HepG2 (cell line): Measurements from ENCODE around the gene ARL16. TPM values are rescaled to one million over a fixed set of nuclear protein-coding genes. Genes with fewer than 3 reads are reported as not detected.

Experiments used
- ATAC-seq: fragments of 200-7000 bp; cut with Tn5 transposase; 3 replicates; pipeline ENCODE4 v1.9.1; 2020; ENCODE audit warnings: mild to moderate bottlenecking, moderate library complexity
- BruUV-seq: library from RNA; stranded (reverse); fragments of 400-500 nt; replicated peaks from 2 replicates; lab custom pipeline; 2021; lab: Mats Ljungman, UMichigan
- CTCF ChIA-PET: fragments of 300-600 bp; formaldehyde crosslinking; extraction: SDS; loops from one replicate; lab custom pipeline; 2021; ENCODE audit warnings: low total read pairs, inconsistent platforms, low intra/inter-chr PET ratio; lab: Yijun Ruan, JAX
- POLR2A ChIA-PET: fragments of 350-600 bp; sonication (Branson Sonifier 250); formaldehyde crosslinking; loops from one replicate; lab custom pipeline; 2020; ENCODE audit warnings: antibody characterized with exemption, inconsistent platforms; lab: Yijun Ruan, JAX
- DNase-seq: peaks from one replicate; pipeline ENCODE4 v3.0.0-alpha.2; 2015; ENCODE audit warnings: low spot score
- FAIRE-seq: peaks from 3 replicates; lab custom pipeline; 2011; peaks lifted over from hg19 to GRCh38; lab: Jason Lieb, UNC
- H2AFZ ChIP-seq: one replicate; pipeline ENCODE4 v1.6.1; 2011; ENCODE audit warnings: low read length, inconsistent platforms
- H3K27ac ChIP-seq: fragments of 300-600 bp; 3 replicates; pipeline ENCODE4 v1.8.0; 2011; ENCODE audit warnings: mixed run types, mild to moderate bottlenecking, mixed read lengths, low read length, inconsistent platforms; ENCODE audit not compliant: insufficient read depth; ENCODE audit errors: extremely low read length
- H3K27me3 ChIP-seq, 2 experiments: fragments of 200-600 bp in 1 of 2; 2 replicates in 1 of 2; 3 replicates in 1 of 2; pipeline versions ENCODE4 v1.6.0 to v1.8.0; 2011; ENCODE audit warnings: low read length in 2 of 2, mild to moderate bottlenecking in 2 of 2, moderate library complexity in 2 of 2, inconsistent platforms in 1 of 2; ENCODE audit not compliant: insufficient read depth in 2 of 2, control insufficient read depth in 1 of 2
- H3K36me3 ChIP-seq, 2 experiments: fragments of 200-600 bp in 1 of 2; replicated peaks in 1 of 2; 2 replicates in 1 of 2; 3 replicates in 1 of 2; pipeline versions ENCODE4 v1.5.1 to v1.8.0; 2011; ENCODE audit warnings: low read length in 2 of 2, inconsistent platforms in 1 of 2; ENCODE audit not compliant: insufficient read depth in 2 of 2, control insufficient read depth in 1 of 2
- H3K4me1 ChIP-seq: 2 replicates; pipeline ENCODE4 v1.5.1; 2012; ENCODE audit warnings: low read length, inconsistent platforms; ENCODE audit not compliant: insufficient read depth
- H3K4me2 ChIP-seq: 2 replicates; pipeline ENCODE4 v1.6.0; 2011; ENCODE audit warnings: low read depth, low read length, inconsistent platforms
- H3K4me3 ChIP-seq, 3 experiments: fragments of 200-600 bp in 1 of 3; sonication (generic), shearing (Covaris generic) in 1 of 3; replicated peaks in 1 of 3; 2 replicates each; pipeline ENCODE4 v1.5.1; 2011 to 2016; ENCODE audit warnings: low read length in 3 of 3, inconsistent platforms in 2 of 3, low read depth in 2 of 3, mild to moderate bottlenecking in 2 of 3, control low read depth in 1 of 3, mixed read lengths in 1 of 3; ENCODE audit not compliant: insufficient read depth in 1 of 3
- H3K79me2 ChIP-seq: one replicate; pipeline ENCODE4 v1.6.1; 2011; ENCODE audit warnings: low read length, inconsistent platforms; ENCODE audit not compliant: insufficient read depth
- H3K9ac ChIP-seq: 2 replicates; pipeline ENCODE4 v1.6.0; 2011; ENCODE audit warnings: mild to moderate bottlenecking, low read depth, low read length, inconsistent platforms; ENCODE audit not compliant: insufficient read depth
- H3K9me3 ChIP-seq: 2 replicates; pipeline ENCODE4 v1.5.1; 2012; ENCODE audit warnings: mild to moderate bottlenecking, low read length
- H4K20me1 ChIP-seq: 2 replicates; pipeline ENCODE4 v1.6.0; 2011; ENCODE audit warnings: inconsistent platforms, mild to moderate bottlenecking, low read length, moderate library complexity; ENCODE audit not compliant: insufficient read depth
- FOXC1 ChIP-seq: sonication (generic); formaldehyde crosslinking; IDR thresholded peaks from 2 replicates; pipeline ENCODE4 v1.8.0; 2022; ENCODE audit warnings: mild to moderate bottlenecking, missing genetic modification reagents, borderline replicate concordance
- GATA4 ChIP-seq: sonication (generic); IDR thresholded peaks from 2 replicates; pipeline ENCODE4 v1.6.1; 2016; ENCODE audit warnings: antibody characterized with exemption, low read depth, borderline replicate concordance
- NBN ChIP-seq: fragments of 450-650 bp; conservative IDR thresholded peaks from 2 replicates; pipeline ENCODE4 v1.6.1; 2017
- RBFOX2 ChIP-seq: fragments of 200-400 bp; formaldehyde crosslinking; IDR thresholded peaks from 2 replicates; pipeline ENCODE4 v1.6.1; 2017; ENCODE audit warnings: low read depth, mild to moderate bottlenecking, low read length
- SALL2 ChIP-seq: sonication (generic); formaldehyde crosslinking; IDR thresholded peaks from 2 replicates; pipeline ENCODE4 v1.8.1; 2023; ENCODE audit warnings: mild to moderate bottlenecking, missing genetic modification reagents, inconsistent platforms
- SNAPC5 ChIP-seq: sonication (generic); formaldehyde crosslinking; IDR thresholded peaks from 2 replicates; pipeline ENCODE4 v1.8.1; 2023; ENCODE audit warnings: mild to moderate bottlenecking, missing genetic modification reagents, borderline replicate concordance
- U2AF1 ChIP-seq: fragments of 200-400 bp; formaldehyde crosslinking; optimal IDR thresholded peaks from 2 replicates; pipeline ENCODE3; 2017; ENCODE audit warnings: mild to moderate bottlenecking, low read depth, low read length
- U2AF2 ChIP-seq: fragments of 200-400 bp; formaldehyde crosslinking; IDR thresholded peaks from 2 replicates; pipeline ENCODE4 v1.6.1; 2017; ENCODE audit warnings: low read depth, mild to moderate bottlenecking, low read length
- ZBTB49 ChIP-seq: sonication (generic); formaldehyde crosslinking; IDR thresholded peaks from 2 replicates; pipeline ENCODE4 v1.4.0; 2020; ENCODE audit warnings: missing genetic modification reagents, borderline replicate concordance
- ZNF446 ChIP-seq: sonication (generic); formaldehyde crosslinking; IDR thresholded peaks from 2 replicates; pipeline ENCODE4 v1.5.0; 2020; ENCODE audit warnings: mild to moderate bottlenecking, missing genetic modification reagents
- ZNF530 ChIP-seq: sonication (generic); formaldehyde crosslinking; IDR thresholded peaks from 2 replicates; pipeline ENCODE4 v1.5.0; 2020; ENCODE audit warnings: low read depth, mild to moderate bottlenecking, missing genetic modification reagents
- ZNF75D ChIP-seq: sonication (generic); formaldehyde crosslinking; IDR thresholded peaks from 2 replicates; pipeline ENCODE4 v1.8.1; 2023; ENCODE audit warnings: missing genetic modification reagents, mild to moderate bottlenecking, borderline replicate concordance
- WGBS: methylation state at CpG from one replicate; pipeline ENCODE4 v1.1.6; 2017; ENCODE audit warnings: low lambda C conversion rate; 5-methylcytosine and 5-hydroxymethylcytosine counted together
- in situ Hi-C: cut with HindIII; loops from 2 replicates; pipeline ENCODE4 v1.10.0; 2017; ENCODE audit warnings: low pct_unique_long_range_greater_than_20kb; ENCODE audit not compliant: extremely low pct_ligation_motif_present
- intact Hi-C: fragments of 100-400 bp; cut with micrococcal nuclease; formaldehyde crosslinking; loops from one replicate; pipeline ENCODE4 v1.10.0; 2022; ENCODE audit not compliant: unreplicated experiment
- polyA plus RNA-seq, 8 experiments: library from polyadenylated mRNA; depleted of rRNA in 3 of 8; stranded (reverse) in 7 of 8; unstranded in 1 of 8; fragments of >200 nt; fragmentation: Illumina TruSeq in 4 of 8; extraction: Trizol in 4 of 8; gene quantifications; 2 replicates each; pipeline versions ENCODE4 v1.2.1 to v1.2.3, GENCODE V29; 2011 to 2016; ENCODE audit warnings: low read depth in 4 of 8, missing spikeins in 1 of 8, mixed read lengths in 1 of 8; ENCODE audit not compliant: insufficient read depth in 1 of 8
- total RNA-seq, 5 experiments: library from RNA; depleted of rRNA; stranded (reverse); fragments of >200 nt; fragmentation: Illumina TruSeq; extraction: Trizol; gene quantifications; 2 replicates each; pipeline ENCODE4 v1.2.3, GENCODE V29; 2016; ENCODE audit warnings: low read depth in 1 of 5
- TF ChIP-seq, protein P1 (sequence below): sonication (generic); formaldehyde crosslinking; conservative IDR thresholded peaks from 2 replicates; pipeline ENCODE4 v1.8.0; 2022; ENCODE audit warnings: low read depth, missing genetic modification reagents
- TF ChIP-seq, protein P2 (sequence below): sonication (generic); formaldehyde crosslinking; IDR thresholded peaks from 2 replicates; pipeline ENCODE4 v1.8.1; 2022; ENCODE audit warnings: mild to moderate bottlenecking, missing genetic modification reagents

Gene ARL16
- total and polyA plus RNA-seq, 2 of the 13 experiments (the other 11 are each of a cell fraction or from before 2014, with no cell fraction given), result 20.8 to 30.8 TPM

DNA sequence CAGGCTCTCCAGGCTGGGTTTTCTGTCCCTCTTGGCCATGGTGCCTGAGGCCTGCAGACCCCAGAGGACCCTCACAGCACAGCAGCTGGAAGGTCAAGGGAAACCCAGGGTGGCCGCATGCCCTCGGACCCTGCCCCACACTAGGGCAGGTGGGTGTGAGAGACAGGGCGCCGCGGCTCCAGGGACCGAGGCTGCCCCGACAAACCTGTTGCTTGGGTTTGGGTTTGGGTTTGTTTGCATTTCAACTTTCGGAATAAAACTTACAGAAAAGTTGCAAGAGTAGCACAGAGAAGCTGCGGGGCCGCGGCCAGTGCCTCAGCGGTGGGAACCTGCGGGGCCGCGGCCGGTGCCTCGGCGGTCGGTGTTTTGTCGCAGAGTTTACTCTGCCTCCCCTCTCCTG, 8.0 kb upstream of the ARL16 start:
- Histone ChIP-seq H2AFZ (no peak overlapping the region), H4K20me1 (no peaks in the 10 kb centered on the region), H3K9me3 (no peaks in the 10 kb centered on the region), H3K79me2 (no peaks in the 10 kb centered on the region), H3K27me3 (no peaks in the 10 kb centered on the region; a peak in 1 of 5 replicates), H3K27ac (no peak overlapping the region), H3K9ac (no peak overlapping the region), H3K4me1 (no peaks in the 10 kb centered on the region), H3K4me3 (no peak overlapping the region), H3K4me2 (no peak overlapping the region), H3K36me3 (peaks cover 78 to 97% of the 10 kb centered on the region in 2 experiments)
- DNase-seq (no peak), FAIRE-seq (no peak), ATAC-seq (no peak)
- WGBS, result 99% methylated on average over 18 of the region's 20 CpGs
- TF ChIP-seq U2AF1 (no peak), RBFOX2 (peak; percentile 62)
- ChIA-PET CTCF (no interaction called here), POLR2A (no interaction called here)
- BruUV-seq, result no TSS peak
- in situ Hi-C loops, result no loop called here
- intact Hi-C loops, result no loop called here

DNA sequence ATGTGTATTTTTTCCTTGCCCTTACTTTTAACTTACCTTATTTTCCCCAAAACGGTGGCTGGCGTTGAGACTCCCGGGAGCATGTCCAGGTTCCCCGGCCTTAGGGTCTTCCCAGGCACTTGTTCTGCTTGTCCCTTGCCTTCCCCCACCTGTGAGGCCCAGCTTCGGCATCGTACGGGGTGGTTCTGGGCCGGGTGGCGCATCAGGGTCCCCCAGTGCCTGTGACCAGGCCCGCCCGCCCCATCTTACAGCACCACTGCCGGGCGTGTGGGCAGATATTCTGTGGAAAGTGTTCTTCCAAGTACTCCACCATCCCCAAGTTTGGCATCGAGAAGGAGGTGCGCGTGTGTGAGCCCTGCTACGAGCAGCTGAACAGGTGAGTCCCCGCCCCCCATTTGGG, 7.6 kb upstream of the ARL16 start:
- ATAC-seq, result no peak
- no TSS peak for BruUV-seq
- Histone ChIP-seq H3K27ac (no peak overlapping the region), H3K9me3 (no peaks in the 10 kb centered on the region), H3K4me1 (no peaks in the 10 kb centered on the region), H3K79me2 (no peaks in the 10 kb centered on the region), H3K4me2 (no peak overlapping the region), H3K4me3 (no peak overlapping the region), H3K27me3 (no peaks in the 10 kb centered on the region; a peak in 1 of 5 replicates), H3K36me3 (peaks cover 79 to 97% of the 10 kb centered on the region in 2 experiments), H2AFZ (no peak overlapping the region), H3K9ac (no peak overlapping the region), H4K20me1 (no peaks in the 10 kb centered on the region)
- no peak for FAIRE-seq
- in situ Hi-C loops, result no loop called here
- POLR2A ChIA-PET, result no interaction called here
- intact Hi-C loops, result no loop called here
- WGBS, result 96% methylated on average over 14 of the region's 18 CpGs
- CTCF ChIA-PET, result no interaction called here
- no peak for DNase-seq
- TF ChIP-seq ZNF75D (CRISPR knock-in tag), result no peak
- no peak for TF ChIP-seq SALL2 (CRISPR knock-in tag)
- no peak for TF ChIP-seq U2AF2
- no peak for TF ChIP-seq ZNF446 (CRISPR knock-in tag)
- TF ChIP-seq, protein P1, sequence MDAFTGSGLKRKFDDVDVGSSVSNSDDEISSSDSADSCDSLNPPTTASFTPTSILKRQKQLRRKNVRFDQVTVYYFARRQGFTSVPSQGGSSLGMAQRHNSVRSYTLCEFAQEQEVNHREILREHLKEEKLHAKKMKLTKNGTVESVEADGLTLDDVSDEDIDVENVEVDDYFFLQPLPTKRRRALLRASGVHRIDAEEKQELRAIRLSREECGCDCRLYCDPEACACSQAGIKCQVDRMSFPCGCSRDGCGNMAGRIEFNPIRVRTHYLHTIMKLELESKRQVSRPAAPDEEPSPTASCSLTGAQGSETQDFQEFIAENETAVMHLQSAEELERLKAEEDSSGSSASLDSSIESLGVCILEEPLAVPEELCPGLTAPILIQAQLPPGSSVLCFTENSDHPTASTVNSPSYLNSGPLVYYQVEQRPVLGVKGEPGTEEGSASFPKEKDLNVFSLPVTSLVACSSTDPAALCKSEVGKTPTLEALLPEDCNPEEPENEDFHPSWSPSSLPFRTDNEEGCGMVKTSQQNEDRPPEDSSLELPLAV (CRISPR knock-in tag), result no peak
- TF ChIP-seq RBFOX2, result no peak; the same call in 1 of the 2 replicates
- no peak for TF ChIP-seq GATA4
- no peak for TF ChIP-seq ZNF530 (CRISPR knock-in tag)
- TF ChIP-seq SNAPC5 (CRISPR knock-in tag), result no peak
- TF ChIP-seq FOXC1 (CRISPR knock-in tag), result no peak
- TF ChIP-seq NBN, result no peak
- TF ChIP-seq, protein P2, sequence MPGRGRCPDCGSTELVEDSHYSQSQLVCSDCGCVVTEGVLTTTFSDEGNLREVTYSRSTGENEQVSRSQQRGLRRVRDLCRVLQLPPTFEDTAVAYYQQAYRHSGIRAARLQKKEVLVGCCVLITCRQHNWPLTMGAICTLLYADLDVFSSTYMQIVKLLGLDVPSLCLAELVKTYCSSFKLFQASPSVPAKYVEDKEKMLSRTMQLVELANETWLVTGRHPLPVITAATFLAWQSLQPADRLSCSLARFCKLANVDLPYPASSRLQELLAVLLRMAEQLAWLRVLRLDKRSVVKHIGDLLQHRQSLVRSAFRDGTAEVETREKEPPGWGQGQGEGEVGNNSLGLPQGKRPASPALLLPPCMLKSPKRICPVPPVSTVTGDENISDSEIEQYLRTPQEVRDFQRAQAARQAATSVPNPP (CRISPR knock-in tag), result no peak
- TF ChIP-seq ZBTB49 (CRISPR knock-in tag), result no peak
